ENCODE measurements around the gene CYP1B1.

- TF ChIP-seq POLR2A (IDR thresholded peaks at IDR 0.05) (no peak), CTCF (IDR thresholded peaks at IDR 0.05) (no peak)
Measured at GRCh38 chr2:38120264-38120592, 44.3 kb upstream of the CYP1B1 start.

Measured in upper lobe of left lung (tissue), 4 donors.